Dermis blood vessel endothelial cell (primary cell): ENCODE data around the gene NEK1. TPM values are rescaled to one million over a fixed set of nuclear protein-coding genes. Genes with fewer than 3 reads are reported as not detected.
A peak's percentile ranks its signal among the peaks of the same experiment; 100 is the strongest.

Experiments
- DNase-seq: peaks from one replicate; pipeline ENCODE4 v3.0.0; 2010
- total RNA-seq: library from RNA; depleted of rRNA; stranded (reverse); fragments of >200 nt; gene quantifications from 2 replicates; pipeline ENCODE4 v1.2.3, GENCODE V29; 2014

NEK1 gene
- total RNA-seq, 1 donor from 2014 or later, result 7.8 TPM

GRCh38 chr4:169417629-169418282 lies 194.6 kb downstream of the NEK1 start:
- DNase-seq, result peak; percentile 63

GRCh38 chr4:169416997-169417396 lies 195.4 kb downstream of the NEK1 start:
- DNase-seq, result peak; percentile 78

GRCh38 chr4:169416461-169416860 lies 195.9 kb downstream of the NEK1 start:
- no peak for DNase-seq

DNA sequence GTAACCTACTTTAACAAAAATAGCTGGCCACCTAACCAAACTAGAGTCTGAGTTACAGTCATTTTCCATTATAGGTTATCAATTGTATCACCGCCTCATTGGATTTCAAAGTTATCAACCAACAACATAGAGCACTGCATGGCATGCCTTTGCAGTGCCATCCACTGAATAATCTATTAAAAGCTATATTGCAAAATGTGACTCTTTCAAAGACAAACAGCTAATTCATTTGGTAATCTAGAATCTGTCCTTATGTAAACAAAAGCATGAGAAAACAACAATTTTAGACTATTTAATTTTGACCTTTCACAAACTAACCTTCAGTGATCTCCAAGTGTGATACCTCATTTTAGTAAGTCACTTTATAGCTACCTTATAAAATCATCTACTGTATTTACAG lies 197.5 kb downstream of the NEK1 start:
- no peak for DNase-seq

- no peak for DNase-seq
Measured at GRCh38 chr4:169412046-169412445, 200.3 kb downstream of the NEK1 start.

- peak; percentile 56 for DNase-seq
Measured at GRCh38 chr4:169410839-169411770, 201.3 kb downstream of the NEK1 start.

- no peak for DNase-seq
Measured at GRCh38 chr4:169407217-169407845, 205.1 kb downstream of the NEK1 start.

- peak; percentile 92 for DNase-seq
Measured at GRCh38 chr4:169404960-169405359, 207.4 kb downstream of the NEK1 start.

DNA sequence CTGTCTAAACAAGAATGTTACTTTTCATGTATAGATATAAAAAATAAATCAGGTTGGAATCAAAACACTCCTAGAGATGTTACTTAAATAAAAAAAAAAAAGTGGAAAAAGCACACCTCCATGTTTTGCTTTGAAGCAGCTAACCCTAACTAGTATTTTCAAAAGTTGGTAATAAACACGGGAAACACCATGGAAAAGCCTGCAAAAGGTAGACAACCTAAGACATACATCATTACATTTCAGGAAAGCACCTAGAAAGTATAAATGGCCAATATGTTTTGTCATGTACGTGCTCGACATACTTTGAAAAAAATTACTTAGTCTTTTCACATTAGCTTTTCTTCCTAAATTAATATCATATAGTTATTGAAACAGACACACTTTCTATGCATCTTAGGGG lies 211.6 kb downstream of the NEK1 start:
- no peak for DNase-seq

DNA sequence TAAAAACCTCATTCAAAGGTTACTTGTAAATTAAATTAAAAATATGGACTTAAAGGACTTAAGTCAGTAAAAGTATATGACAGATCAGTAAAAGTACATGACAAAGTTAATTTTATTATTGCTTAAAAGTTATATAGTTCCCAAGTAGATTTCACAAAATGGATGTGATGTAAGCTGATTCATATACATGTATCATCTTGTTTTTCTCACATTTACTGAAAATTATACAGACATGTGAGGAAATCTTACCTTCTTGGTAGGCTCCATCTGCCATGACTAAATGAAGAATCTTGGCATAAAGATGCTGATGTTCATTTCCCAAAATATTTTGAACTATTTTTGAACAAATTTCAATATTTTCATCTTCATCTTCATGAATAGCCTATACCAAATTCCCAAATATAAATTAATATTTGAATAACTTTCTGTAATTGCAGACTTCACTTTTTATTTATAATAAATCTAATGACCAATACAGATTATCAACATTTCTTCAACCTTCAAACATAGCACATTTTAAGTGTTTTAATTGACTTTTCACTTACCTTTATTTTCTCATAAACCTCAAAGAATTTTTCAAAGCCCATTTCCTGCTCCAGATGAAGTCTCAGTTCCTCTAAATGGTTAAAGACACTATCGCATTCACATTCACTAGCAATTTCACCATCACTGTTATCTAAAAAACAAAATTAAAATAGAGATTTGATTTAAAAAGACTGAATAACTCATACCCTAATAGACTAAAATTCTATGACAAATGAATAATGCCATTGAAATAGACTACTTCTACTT lies 212.2 kb downstream of the NEK1 start:
- no peak for DNase-seq

- peak; percentile 84 for DNase-seq
Measured at GRCh38 chr4:169398316-169398715, 214.1 kb downstream of the NEK1 start.

DNA sequence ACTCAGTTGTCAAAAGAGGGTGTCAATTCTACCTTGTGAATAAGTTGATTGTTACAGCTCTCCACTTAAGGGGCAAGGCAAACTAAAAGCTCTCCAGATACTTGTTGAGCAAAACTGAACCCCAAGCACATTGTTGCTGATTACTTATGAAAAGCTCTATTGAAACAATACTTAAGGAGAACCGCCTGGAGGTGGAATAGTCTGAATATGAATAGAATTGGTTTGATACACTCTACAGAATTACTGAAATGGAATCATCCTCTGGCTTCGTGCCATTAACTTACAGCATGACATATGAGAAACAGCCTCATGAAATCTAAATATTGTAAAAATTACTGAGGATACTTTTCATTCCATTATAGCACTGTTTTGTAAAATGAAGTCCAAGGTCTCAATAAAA lies 214.6 kb downstream of the NEK1 start:
- peak; percentile 75 for DNase-seq

- no peak for DNase-seq
Measured at GRCh38 chr4:169385376-169385775, 227.0 kb downstream of the NEK1 start.

DNA sequence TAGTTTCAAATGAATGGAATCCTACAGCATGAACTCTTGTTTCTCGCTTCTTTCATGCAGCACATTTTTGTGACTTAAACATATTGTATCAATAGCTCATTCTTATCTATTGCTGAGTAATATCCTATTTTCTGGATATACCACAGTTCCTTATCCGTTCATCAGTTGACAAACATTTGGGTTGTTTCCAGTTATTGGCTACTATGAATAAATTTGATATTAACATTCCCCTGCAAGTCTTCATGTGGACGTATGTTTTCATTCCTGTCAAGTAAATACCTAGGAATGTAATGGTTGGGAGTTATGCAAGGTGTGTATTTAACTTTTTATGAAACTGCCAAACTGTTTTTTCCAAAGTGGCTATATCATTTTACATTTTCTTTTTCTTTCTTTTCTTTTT lies 227.6 kb downstream of the NEK1 start:
- DNase-seq, result no peak

GRCh38 chr4:169383724-169384123 lies 228.7 kb downstream of the NEK1 start:
- no peak for DNase-seq

DNA sequence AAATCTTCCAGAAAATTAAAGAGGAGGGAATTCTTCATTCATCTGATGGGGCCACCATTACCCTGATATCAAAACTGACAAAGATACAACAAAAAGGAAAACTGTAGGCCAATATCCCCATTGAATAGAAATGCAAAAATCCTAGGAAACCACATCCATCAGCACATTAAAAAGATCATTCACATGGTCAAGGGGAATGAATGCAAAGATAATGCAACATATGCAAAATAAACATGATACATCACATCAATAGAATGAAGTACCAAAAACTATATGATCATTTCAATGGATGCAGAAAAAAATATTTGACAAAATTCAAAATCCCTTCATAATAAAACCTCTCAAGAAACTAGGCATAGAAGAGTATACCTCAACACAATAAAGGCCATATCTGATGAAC lies 232.7 kb downstream of the NEK1 start:
- DNase-seq, result no peak

DNA sequence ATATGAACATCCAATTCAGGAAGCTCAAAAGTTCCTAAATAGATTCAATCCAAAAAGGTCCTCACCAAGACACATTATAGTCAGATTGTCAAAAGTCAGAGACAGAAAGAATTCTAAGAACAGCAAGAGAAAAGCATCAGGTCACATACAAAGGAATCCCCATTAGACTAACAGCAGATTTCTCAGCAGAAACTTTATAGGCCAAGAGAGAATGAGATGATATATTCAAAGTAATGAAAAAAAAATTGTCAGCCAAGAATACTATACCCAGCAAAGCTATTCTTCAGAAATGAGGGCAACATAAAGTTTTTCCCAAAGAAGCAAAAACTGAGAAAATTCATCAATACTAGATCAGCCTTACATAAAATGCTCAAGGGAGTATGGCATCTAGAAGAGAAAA lies 235.0 kb downstream of the NEK1 start:
- no peak for DNase-seq

GRCh38 chr4:169376421-169376820 lies 236.0 kb downstream of the NEK1 start:
- DNase-seq, result no peak

- DNase-seq, result no peak
Measured at GRCh38 chr4:169372791-169373190, 239.6 kb downstream of the NEK1 start.

- DNase-seq, result no peak
Measured at GRCh38 chr4:169369634-169370033, 242.7 kb downstream of the NEK1 start.

GRCh38 chr4:169367826-169368225 lies 244.6 kb downstream of the NEK1 start:
- DNase-seq, result no peak

- no peak for DNase-seq
Measured at GRCh38 chr4:169366821-169367220, 245.6 kb downstream of the NEK1 start.

- no peak for DNase-seq
Measured at GRCh38 chr4:169362607-169363006, 249.8 kb downstream of the NEK1 start.
